GM19099 (cell line): ENCODE measurements around the gene SOD3.

ENCODE experiments used
- POLR2A ChIP-seq: IDR thresholded peaks from 3 replicates; pipeline ENCODE4 v1.6.1; 2011; ENCODE audit warnings: low read depth; ENCODE audit not compliant: insufficient read length; ENCODE audit errors: extremely low read depth

Gene SOD3

DNA sequence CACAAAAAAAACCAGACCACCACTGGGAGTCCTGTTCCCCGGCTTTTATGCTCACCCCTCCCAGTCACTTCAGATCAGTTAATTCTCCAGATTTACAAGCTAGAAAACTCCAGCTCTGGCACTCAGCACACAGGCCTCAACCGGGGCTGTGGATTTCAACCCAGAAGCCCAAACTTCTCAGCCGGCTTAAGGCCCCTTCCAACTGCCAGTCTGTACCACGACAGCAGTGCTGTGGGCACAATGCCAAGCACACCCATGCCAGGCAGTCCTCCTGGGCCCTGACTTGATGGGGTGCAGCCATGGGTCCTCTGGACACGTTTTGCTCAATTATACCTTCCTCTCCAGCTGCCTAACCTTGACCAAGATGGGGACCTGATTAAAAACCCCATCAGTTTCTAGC is 12.2 kb downstream of the SOD3 start:
- TF ChIP-seq POLR2A: no peak

DNA sequence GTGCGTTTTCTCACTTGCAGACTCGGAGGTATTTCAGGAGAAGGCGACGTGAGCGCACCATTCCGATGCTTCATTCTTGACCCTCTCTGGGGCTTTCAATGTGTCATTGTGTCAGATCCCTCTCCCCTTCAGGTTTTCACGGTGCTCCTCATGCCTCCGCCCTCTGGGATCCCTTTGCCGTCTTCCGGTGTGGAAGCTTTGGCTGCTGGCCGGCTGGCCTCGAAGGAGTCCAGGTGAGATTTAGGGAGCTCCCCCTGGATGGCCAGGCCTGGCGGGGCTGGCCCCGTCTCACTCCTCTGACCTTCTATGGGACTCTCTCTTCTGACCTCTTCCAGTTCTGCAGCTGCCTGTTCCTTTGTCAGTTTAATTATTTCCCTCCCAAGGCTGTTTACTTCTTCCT is 12.9 kb downstream of the SOD3 start:
- no peak for TF ChIP-seq POLR2A

DNA sequence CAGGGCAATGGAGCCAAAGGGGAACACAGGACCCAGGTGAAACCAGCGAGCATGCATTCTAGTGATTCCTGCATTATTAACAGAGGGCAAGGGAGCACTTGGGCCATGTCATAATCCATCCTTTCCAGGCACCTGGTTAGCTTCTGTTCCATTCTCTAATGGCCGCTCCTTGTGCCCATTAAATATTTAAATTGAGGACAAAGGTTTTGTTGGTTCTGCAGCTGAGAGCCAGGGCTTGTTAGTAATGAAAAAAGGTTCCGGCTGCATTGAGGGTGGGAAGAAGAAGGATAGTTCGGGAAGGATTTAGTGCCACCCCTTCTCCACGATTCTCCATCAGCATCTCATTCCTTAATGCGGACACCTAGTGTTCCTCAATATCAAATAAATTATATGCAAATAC is 13.6 kb downstream of the SOD3 start:
- TF ChIP-seq POLR2A: no peak

DNA sequence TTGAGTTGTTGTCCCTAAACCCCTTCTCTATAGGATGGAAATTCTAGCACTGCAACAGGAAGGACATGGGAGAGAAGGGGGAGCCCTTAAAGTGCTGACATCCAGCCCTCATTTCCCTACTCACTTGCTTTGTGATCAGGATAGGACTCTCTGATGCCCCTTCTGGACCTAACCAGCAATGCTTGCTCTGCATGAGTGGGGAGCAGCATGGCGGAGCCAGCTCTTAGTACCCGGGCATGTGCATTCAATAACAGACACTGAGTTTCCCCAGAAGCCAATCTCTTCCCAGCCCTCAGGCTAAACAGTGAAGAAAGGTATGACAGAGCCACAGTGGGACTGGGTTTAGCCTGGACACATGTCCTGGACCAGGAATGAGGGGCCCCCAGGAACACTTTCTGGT is 14.0 kb downstream of the SOD3 start:
- TF ChIP-seq POLR2A: no peak

DNA sequence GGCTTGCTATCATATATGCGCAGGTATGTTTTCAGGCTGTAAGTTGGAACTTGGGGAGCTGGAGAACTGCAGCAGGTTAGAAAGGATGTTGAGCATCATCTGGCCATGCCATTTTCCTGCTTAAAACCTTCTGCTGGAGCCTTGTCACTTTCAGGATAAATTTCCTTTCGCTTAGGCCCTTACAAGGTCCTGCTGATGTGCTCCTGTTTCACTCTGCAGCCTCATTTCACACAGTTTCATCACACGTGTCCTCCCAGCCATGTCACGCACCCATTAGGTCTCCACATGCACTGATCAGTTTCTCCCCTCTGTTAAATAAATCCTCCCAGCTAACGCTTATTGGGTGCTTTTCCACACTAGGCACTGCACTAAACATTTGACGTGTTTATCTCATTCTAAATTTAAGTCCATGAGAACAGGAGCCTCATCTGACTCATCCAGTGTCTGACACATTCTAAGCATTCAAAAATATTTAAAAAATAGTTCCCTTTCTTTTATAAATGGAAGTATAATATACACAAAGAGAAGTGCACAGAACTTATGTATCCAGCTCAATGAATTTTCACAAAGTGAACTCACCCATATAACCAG is 14.5 kb downstream of the SOD3 start:
- no peak for TF ChIP-seq POLR2A

DNA sequence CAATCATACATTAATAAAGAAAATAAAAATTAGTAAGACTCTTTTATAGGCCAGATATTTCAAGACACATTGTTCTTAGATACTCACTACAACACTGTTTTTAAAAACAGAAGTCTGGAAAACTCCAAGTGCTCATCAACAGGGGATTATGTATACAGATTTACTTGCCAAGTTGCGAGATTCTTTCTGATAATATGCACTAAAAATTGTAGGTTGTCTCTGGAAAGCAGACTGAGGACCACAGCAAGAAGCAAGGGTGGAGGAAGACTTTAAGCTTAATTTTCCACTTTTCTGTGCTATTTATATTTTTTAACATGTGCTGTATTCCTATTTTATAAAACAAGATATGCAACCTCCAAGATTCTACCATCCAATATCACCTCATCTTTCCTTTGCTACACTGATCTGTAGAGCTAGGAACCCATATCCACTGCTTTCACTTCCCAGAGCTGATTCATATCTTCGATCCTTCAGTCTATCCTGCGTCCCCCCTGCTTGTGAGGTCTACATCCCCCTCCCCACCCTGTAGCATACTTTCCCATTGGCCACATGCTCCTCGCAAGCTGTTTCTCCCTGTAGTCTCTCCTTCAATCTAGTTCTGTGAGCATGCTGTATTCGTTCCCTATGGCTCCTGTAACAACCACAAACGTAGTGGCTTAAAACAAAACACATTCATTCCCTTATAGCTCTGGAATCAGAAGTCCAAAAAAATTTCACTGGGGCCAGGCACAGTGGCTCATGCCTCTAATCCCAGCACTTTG is 15.7 kb downstream of the SOD3 start:
- TF ChIP-seq POLR2A: no peak

DNA sequence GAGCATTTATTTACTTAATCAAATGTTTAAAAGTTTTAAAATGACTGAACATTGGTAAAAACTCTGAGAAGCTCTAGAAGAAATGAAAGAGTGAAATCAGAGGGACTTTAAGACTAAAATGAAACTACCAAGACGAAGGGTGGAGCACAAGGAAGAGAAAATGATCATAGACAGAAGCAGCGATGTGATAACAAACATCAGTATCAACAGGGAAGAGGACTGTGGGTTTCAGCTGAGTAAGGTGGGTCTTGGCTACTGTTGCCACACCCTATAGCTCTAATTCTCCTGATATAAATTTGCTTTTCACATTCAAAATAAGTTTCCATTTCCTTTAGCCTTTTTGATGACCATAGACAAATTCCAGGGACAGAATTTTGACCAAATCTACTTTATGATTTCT is 18.4 kb downstream of the SOD3 start:
- TF ChIP-seq POLR2A: no peak

DNA sequence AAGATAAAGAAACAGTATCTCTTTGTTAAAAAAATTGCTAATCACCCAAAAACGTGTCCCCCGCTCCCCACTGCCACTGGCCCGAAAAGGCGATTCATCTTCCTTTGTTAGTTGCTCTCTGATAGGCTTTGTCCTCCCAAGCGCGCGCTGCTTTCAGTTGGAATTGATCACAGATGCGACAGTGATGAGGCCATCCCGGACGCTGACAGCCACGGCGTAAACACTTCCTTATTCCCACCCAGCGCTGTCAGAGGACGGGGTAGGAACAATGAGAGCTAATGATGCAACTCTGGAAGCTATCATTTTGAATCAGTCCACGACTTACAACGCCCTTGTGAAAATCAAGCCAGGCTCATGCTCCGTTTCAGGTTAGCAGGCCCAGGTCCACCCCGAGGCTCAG is 21.4 kb downstream of the SOD3 start:
- no peak for TF ChIP-seq POLR2A

DNA sequence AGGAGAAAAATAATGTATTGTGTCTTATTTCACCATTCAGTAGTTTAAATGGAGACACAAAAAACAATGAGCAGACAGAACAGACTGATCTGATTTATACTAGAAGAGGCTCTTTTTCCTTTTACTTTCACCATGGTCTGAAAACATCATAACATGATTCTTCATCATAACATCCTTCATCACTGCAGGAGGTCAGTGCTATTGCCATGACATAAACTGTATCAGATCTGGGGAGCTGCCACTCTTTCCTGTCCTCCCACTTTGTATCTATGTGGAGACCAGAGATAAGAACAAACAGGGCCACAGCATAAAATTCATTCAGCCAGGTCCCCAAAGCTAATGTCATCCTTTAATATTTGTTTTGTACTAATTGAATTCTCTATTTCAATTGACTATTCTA is 25.2 kb downstream of the SOD3 start:
- TF ChIP-seq POLR2A: no peak

DNA sequence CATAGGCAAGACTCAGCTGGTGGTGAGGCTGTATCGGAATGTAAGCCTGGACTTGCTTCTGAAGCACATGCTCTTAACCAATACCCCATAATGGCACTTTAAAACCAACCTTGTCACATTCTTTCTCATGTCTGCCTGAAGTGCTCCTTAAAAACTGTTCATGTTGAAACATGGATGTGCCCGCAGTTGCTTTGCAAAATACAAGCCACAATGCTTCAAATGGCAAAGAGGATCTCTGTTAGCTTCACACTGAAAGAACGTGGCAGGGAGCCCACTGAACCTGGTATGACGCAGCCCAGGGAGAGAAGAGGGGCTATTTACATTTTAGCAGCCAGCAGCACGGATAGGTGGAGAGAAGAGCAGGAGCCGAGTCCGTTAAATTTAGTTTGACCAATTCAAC is 29.3 kb downstream of the SOD3 start:
- no peak for TF ChIP-seq POLR2A

DNA sequence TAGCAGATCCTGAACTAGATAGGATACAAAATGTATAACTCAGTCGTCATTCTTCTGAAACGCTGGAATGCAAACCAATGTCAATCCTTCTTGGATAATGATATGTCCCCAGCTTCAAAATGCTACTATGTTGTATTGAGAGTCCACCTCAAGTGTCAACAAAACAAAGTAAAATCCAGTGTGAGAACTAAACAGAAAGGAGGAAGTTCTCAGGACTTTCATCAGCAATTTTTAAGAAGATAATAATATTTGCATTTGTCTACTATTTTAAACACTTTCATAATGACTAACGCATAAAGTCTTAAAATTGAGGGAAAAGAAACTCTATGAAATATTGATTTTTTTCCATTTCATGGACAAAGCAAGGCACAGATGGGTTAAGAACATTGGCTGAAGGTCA is 36.3 kb downstream of the SOD3 start:
- TF ChIP-seq POLR2A: no peak

DNA sequence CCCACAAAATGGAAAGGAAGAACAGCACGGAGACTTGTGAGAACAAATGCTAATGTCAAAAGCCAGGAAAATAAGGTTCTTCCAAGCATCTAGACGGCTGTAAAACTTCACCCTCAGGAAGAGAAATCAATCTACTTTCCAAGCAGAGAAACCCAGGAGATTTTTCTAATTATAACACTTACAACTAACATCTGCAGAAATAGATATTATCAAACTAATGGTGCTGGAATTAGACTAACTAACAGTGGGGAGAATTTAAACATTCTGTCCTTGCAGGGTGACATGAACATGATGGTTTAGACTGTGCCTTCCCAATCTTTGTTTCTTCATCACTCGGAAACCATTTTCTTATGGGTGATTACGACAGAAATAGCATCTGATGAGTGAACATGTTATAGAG is 40.3 kb downstream of the SOD3 start:
- no peak for TF ChIP-seq POLR2A

DNA sequence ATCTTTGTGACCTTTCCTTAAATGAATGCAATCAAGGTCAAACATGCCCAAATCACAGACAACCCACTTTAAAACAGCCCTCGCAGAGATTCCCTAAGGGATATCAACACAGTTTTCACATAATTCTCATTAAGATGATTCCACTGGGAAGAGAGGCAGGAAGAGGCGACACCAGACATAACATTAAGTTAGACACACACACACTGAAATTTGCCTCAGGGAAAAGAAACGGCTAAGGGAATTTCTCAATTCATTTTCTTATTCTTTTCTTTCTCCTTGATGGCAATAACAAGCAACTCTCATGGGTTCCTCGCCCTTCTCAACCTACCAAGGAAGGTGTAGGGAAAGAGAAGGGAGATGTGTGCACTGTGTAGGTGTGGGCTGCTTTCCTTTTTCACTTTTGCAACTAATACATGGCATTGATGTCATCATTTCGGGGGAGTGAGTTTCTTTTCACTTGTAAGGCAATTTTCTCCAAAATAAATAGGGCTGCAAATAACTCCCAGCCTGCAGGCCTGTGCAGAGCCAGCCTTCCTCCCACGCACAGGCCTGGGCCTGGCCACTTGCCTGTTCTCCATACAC is 41.4 kb downstream of the SOD3 start:
- no peak for TF ChIP-seq POLR2A

DNA sequence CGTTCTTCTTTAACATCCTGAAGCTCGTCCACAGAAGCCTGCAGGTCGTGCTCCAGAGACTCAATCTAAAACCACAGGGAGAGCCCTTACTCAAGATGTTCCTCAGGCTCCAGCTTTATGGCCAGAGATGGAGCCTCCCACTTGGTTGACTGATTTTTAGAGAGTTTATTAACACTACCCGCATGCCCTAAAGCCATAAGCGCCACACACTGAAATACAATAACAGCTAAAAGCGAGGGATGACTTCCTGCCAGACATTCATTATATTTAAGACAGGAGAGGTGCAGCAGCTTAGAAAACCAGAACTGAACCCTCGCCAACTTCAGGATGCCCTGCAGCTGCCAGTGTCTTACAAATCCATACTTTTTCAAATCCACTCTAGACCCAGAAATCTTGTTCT is 42.0 kb downstream of the SOD3 start:
- no peak for TF ChIP-seq POLR2A

DNA sequence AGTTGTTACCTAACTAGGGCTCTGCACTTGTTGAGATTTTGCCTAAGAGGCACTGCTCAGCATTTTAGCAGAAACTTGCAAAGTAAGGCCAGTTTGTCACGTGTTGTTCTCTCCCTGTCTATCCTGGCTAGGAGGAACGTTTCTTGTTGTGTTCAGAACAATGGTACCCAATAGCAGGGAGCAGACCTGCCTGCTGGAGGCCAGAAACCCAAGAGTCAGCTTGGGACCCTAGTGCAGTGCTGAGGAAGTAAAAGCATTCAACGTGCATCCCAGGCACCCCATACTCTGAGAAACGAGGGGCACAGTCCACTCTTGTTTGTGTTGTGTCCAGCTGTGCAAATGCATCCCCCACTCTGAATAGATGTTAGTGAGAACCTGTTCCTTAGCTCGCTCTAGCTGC is 42.4 kb downstream of the SOD3 start:
- TF ChIP-seq POLR2A: no peak

DNA sequence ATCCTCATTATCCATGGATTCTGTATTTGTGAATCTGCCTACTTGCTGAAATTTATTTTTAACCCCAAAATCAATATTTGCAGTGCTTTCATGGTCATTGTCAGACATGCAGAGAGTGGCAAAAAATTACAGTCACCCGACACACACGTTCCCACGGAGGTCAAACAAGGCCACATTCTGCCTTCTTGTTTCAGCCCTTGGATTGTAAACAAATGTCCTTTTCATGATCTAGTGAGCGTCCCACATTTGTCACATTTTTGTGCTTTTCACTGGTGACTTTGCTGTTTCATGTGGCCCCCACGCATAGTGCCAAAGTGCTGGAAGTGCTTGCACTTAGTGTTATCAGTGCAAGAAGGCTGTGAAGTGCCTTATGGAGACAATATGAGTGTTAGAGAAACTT is 45.0 kb downstream of the SOD3 start:
- TF ChIP-seq POLR2A: no peak
